ENCODE results near the gene MOGAT3.
"Not testable (repeated sequence)": the region's sequence is repeated elsewhere in the genome, so short reads cannot be mapped to it uniquely, and the experiment has no call there.

MOGAT3 gene

DNA sequence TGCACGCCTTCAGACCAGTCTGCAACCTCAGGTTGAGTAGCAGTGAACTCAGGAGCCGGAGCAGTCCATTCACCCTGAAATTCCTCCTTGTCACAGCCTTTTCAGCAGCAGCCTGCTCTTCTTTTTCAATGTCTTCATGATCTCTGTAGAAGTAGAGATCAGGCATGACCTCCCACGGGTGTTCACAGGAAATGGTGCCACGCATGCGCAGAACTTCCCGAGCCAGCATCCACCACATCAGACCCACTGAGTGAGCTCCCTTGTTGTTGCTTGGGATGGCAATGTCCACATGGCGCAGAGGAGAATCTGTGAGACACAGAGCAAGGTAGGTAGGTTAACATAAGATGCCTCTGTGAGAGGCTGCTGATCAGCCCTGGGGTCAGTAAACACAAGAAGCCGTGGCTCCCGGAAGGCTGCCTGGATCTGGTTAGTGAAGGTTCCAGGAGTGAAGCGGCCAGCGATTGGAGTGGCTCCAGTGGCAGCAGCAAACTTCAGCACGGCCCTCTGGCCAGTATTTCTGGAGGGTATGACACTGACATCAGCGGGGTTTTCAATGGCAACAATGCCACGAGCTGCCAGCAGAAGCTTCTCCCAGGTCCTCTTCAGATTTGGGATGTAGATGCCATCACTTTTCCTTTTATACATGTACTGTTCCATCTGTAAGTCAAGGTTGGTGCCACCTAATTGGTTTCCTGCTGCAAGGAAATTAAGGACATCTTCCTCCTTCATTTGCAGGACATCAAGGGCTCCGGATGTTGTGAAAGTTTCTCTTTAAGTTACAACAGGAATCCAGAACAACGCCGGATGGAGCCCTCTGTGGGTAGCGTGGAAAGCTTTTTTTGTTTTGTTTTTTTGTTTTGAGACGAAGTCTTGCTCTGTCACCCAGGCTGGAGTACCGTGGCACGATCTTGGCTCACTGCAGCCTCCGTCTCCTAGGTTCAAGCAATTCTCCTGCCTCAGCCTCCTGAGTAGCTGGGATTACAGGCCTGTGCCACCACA is 3.2 kb upstream of the MOGAT3 start:
- DNase-seq, result not testable (repeated sequence)

DNA sequence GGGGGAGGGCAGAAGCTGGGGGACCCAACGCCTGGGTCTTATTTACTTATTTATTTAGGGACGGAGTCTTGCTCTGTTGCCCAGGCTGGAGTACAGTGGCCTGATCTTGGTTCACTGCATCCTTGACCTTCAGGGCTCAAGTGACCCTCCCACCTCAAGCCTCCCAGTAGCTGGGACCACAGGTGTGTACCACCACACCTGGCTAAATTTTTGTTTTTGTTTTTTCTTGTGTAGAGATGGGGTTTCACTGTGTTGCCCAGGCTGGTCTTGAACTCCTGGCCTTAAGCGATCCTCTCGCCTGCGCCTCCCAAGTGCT is 1.7 kb upstream of the MOGAT3 start:
- no peak for DNase-seq

DNA sequence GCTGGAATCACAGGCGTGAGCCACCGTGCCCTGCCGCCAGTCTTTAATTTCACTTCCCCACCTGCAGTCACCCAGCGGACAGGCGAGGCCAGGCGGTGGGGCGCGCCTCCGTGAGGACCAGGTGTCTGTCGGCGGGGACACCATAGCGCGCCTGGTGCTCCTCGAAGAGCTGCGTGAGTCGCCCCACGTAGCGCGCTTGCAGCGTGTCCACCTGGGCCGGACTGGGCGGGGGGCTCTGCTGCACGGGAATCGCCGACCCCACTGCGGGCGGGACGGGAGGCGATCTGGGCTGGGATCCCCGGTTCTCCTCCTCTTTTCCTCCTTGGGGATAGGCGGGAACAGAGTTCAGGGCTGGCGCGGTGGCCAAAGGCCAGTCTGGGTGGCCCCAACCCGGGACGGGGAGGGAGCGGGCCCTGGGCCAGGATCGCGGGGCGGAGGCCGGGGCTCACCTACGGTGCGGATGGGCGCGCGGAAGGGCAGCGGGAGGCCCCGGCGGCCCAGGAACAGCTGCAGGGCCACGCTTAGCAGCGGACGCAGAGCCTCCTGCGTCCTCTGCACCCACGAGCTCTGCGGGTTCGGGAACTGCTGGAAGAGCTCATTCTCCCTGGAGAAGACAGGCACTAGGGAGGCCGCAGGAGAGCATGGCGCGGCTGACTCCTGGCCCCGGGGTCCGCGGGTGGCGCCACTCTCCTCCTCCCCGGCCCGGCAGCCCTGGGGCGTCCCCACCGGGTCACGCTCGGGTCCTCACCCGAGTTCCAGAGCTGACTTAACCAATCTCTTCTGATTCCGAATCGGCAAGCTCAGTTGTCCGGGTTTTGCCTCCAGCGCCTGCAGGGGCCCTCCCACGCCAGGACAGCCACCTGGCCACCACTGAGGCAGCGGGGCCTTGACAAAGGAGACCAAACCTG is 1.1 kb upstream of the MOGAT3 start:
- no peak for DNase-seq

DNA sequence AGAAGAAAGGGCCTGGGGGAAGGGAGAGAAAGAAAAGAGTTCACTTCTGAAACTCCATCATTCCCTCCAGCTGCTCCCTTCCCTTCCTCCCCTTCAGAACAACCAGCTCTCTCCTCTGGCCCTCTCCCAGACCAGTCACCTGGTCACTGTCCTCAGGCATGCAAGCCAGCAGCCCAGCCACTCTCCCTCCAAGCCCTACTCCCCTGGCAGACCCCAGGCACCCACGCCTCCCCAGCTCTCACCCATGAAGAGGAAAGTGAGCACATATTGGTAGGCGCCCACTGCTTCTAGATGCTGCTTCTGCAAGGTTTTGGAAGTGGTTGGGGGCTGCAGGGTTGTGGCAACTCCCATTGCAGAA is 353 bp downstream of the MOGAT3 start:
- DNase-seq, result no peak

DNA sequence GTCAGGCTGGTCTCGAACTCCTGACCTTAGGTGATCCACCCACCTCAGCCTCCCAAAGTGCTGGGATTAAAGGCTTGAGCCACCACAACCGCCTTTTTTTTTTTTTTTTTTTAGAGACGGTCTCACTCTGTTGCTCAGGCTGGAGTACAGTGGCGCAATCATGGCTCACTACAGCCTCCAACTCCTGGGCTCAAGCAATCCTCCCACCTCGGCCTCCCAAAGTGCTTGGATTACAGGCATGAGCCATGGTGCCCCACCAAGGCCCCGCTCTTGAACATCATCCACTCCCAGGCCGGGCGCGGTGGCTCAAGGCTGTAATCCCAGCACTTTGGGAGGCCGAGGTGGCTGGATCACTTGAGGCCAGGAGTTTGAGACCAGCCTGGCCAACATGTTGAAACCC is 1.3 kb downstream of the MOGAT3 start:
- not testable (repeated sequence) for DNase-seq

DNA sequence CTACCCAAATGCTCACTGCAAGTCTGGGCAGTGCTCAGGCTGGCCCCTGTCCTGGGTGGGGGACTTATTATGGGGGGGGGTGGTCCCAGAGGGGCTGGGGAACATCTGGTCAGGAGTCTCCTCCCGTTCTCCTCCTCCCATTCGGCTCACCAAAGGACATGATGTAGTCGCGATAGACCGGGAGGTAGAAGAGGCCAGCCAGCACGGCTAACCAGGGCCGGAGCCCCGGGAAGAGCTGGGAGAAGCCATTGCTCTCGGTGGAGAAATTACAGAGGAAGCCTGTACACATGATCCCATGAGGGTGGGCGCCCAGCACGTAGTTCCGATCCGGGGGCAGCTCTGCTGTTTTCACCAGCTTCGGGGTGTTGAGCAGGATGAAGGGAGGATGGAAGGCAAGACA is 2.4 kb downstream of the MOGAT3 start:
- DNase-seq, result no peak

DNA sequence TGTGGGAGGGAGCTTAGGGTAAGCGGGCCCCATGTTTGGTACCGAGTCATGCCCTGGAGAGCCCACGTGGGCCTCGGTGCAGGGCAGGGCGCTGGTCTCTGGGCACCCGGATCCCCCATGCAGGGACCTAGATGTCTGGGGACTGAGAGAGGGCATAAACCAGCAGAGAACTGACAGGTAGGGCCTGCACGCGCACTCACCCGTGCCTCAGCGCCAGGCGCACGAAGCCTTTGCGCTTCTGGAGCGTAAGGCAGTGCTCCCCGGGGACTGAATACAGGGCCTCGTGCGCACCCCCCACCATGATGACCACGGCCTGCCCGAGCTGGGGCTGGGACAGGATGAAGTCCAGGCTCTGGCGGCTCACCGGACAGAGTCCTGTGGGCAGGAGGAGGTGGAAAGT is 2.8 kb downstream of the MOGAT3 start:
- no peak for DNase-seq

DNA sequence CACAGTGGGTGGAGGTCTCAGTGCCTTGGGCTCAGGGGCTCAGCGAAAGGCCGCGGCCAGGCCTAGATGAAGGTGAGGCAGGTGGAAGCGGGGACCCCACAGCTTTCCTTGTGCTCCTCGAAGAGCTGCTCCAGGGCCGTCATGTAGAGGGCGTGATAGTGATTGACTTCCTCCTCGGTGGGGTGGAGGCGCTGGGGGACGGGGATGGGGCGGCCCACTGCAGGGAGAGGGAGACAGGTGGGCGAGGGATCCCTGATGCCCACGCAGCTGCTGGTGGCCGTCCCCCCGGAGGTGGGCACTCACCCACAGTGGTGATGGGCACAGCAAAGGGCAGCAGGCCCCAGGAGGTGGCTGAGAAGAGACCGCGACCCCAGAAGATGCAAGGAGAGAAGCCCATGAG is 5.0 kb downstream of the MOGAT3 start:
- no peak for DNase-seq

DNA sequence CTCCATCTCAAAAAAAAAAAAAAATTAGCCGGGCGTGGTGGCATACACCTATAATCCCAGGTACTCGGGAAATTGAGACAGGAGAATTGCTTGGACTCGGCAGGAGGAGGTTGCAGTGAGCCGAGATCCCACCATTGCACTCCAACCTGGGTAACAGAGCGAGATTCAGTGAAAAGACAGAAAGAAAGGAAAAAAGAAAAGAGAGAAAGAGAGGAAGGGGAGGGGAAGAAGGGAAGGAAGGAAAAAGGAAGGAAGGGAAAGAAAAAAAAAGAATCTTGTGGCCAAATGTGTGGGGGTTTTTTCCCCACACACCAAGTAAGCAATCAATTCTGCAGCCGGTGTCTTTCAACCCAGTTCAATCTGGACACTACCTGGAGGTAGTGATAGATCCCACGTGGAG is 11.7 kb downstream of the MOGAT3 start:
- DNase-seq, result no peak

DNA sequence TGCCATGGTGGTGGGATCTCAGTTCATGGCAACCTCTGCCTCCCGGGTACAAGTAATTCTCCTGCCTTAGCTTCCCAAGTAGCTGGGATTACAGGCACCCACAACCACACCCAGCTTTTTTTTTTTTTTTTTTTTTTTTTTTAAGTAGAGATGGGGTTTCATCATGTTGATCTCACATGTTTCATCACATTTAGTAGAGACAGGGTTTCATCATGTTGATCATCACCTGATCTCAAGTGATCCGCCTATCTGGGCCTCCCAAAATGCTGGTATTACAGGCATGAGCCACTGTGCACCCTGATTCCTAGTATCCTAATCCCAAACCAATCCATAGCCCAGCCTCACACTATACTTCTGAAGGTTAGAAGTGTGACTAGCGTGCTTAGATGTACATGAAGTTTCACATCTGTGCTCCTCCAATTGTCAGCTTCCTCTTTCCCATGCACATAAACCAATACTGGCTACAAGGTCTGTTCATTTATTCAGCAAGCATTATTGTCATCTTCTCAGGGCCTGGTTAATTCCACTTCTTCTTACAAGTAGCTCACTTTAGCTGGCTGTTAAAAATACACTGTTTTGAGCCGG is 13.9 kb downstream of the MOGAT3 start:
- no peak for DNase-seq

DNA sequence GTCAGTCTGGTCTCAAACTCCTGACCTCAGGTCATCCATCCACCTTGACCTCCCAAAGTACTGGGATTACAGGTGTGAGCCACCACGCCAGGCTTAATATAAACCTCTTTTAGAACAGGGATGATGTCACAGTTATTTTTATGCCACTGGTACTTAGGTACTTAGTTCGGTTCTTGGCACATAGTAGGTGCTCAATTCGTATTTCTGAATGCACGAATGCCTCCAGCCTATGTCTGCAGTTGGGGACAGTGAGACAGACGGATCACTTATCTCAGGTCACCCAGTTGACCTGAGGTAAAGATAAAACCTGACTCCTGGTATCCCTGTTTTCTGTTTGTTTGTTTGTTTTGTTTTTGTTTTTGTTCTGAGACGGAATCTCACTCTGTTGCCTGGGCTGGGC is 14.6 kb downstream of the MOGAT3 start:
- no peak for DNase-seq

DNA sequence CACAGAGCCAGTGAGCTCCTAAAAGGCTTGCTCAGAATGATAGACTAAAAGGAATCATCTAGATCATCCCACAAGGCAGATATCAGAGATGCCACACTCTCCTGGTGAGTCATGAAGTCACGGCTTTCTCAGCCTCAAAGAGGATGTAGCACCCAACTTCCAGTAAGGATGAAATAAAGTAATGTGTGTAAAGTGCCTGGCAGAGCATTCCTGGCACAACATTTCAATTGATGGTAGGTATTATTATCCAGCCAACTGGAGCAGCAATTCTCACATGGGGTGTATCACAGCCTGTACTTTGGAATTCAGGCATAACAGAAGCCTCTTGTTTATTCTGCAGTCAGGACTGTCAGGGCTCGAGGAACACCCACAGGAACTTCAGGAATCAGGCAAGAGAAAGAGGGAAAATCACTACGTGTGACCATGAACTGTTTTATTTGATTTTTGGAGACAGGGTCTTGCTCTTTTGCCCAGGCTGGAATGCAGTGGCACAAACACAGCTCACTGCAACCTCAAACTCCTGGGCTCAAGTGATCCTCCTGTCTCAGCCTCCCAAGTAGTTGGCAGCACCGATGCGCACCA is 15.5 kb downstream of the MOGAT3 start:
- no peak for DNase-seq

DNA sequence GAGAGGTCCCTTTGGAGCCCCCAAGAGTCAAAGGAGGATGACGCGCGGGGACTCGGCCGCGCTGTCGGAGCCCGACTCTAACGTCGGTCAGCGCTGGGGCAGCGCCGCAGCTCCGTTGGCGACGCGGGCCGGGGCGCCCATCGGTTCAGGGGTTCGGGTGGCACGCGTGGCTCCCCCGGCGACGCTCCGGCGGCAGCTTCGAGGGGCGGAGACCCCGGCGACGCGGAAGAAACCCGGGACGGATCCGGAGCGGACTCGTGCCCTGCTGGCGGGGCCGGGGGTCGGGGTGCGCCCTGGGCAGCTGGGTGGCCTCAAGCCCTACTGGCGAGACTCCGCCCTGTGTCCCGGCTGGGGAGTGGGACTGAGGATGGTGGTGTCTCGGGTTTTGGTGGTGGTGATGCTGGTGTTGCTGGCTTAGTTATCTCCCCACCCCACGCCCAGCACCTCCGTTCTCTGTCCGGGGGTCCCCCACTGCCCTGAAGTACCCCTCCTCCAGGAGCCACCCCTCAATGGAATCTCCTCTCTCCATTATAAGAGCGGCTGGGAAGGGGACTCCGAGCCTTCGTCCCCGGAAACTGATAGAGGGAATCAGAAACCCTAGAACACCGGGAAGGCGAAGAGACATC is 20.6 kb downstream of the MOGAT3 start, which contains the start of gene NAT16:
Gene NAT16 (minus strand): TSS at position 164 of the 626 bp plus-strand sequence. CDS start 5,486 bp downstream, outside the sequence.
- no peak for DNase-seq

DNA sequence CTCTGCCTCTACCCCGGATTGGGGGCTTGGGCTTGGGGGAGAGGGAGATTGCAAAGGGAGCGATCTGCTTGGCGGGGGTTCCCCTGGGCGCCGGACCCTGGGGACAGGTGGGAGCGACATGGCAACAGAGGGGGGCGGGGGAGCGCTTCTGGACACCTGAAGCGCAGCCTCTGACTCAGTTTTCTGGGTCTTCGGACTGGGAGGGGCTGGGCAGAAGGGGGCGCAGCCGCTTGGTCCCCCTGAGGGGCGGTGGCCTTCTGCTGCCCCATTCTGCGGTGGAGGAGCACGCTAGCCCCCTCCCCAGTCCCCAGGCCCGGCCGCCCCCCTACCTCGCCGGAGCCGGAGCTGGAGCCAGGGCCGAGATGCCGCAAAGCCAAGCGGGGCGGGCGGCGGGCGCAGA is 21.1 kb downstream of the MOGAT3 start:
- DNase-seq, result no peak

DNA sequence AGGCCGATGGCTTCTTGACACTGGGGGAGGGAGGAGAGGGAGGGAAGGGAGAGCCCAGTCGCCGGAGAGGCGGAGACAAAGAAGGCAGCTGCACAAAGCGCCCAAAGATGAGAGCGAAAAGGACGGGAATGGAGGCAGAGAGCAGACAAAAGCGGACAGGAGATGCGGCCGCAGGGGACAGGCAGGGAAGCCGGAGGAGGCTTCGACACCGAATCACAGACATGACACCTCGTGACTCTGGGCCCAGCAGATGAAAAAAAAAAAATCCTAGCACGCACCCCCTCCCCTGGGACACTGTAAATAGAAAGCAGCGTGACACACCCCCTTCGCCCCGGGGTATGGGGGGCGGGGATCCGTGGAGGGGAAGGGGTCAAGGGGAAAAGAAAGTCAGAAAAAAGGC is 21.7 kb downstream of the MOGAT3 start:
- DNase-seq, result no peak

DNA sequence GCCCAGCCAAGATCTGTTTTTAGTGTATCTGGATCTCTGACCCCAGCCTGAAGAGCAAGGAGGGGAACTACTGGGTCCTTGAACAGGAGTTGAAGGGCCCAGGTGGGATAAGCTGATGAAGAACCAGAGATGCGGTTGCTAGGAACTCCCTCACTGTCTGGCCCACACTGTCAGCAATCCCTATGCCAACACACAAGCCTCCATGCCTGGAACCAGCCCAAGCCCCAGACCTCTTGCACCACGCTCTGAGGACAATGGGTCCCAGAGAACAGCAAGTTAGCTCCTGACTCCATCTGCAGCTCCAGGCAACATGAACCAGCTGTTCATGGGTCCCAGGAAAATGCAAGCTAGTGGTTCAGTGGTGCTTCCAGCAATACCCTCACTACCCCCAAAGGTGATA is 23.2 kb downstream of the MOGAT3 start:
- no peak for DNase-seq

DNA sequence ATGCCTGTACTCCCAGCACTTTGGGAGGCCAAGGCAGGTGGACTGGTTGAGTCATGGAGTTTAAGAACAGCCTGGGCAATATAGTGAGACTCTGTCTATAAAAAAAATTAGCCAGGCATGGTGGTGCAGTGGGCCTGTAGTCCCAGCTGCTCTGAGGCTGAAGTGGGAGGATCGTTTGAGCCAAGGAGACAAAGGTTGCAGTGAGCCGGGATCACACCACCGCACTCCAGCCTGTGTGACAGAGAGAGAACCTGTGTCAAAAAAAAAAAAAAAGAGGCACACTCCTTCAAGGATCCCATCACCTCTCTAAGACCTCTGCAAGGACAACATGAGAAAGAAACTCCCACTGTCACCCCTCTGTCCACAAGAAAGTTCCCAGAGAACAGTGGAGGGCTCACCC is 25.2 kb downstream of the MOGAT3 start:
- DNase-seq, result no peak

DNA sequence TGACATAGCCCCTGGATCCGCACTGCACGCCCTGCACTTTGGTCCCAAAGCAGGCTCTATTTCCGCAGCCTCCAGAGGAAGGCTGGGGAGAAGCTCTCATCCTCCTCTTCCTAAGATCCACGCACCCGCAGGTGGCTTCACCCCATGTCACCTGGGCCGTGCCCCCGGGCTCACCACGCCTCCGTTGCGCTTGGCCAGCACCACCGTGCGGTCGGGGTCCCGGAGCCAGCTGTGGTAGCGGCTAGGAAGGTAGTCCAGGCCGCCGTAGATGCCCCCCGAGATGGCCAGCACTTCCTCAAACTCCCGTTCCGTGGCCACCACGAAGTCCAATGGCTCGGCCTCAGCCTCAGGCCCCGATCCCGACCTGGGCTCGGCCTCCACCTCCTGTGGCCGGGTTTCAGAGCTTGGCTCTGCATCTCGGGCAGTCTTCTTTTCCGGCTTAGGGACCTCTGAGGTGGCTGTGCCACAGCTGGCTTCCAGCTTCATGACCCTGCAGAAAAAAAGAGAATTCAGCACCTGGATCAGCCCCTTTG is 26.4 kb downstream of the MOGAT3 start:
- no peak for DNase-seq

DNA sequence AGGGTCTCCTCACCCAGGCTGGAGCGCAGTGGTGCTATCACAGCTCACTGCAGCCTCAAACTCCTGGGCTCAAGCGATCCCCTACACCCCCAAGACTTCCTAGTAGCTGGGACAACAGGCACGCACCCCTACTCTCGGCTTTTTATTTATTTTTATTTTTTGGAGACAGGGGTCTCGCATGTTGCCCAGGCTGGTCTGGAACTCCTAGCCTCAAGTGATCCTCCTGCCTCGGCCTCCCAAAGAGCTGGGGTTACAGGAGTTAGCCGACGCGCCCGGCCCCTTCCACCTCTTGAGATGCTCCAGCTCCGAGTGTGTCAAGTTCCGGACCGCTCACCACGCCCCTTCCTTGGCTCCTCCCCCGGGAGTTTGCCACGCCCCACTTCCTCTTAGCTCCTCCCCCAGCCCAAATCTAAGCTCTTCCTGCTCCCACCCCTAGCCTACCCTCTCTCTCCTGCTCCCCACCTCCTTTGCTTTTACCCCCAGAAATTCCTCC is 27.0 kb downstream of the MOGAT3 start:
- DNase-seq, result peak; percentile 50

DNA sequence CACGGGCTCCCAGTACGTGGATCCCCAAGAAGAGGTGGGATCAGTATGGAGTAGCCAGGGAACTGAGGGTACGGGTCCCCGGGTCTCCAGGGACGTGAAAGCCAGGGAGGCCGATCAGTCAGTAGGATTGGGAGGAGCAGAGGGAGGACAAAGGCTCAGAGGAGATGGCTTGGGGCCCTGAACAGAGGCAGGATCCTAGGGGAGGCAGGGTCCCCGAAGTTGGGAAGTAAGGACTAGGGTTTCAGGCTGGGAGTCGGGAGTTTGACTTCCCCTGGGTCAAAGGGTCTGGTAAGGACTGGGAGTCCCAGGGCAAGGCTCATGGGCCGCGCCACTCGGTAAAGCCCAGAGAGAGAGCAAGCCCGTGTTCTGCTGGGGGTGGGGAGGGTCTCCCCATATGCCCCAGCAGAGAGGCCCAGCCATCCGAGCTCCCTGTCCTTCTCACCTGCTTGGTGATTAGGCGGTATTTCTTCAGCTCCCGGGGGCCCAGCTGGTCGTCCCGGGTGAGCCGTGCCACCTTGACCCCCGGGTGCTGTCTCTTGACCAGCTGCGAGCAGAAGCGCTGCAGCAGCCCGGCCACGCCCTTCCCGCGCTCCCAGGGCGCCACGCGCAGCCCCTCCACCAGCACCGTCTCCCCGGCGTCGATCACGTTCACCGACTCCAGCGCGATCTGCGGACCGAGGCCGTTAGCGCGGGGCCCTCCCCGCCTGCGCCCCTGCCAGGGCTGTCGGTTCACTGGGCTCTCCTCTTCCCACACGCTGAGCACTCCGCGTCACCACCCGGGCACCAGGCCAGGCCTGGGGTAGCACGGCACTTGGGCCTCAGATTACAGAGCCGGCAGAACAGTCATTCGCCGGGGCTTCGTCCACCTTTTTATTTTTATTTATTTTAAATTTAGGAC is 27.7 kb downstream of the MOGAT3 start:
- DNase-seq, result no peak

Data from activated T-cell treated with anti-CD3 and anti-CD28 coated beads for 4 hours (primary cell).